Pancreas (tissue), 10 donors: ENCODE data around the gene ABI2. TPM values are rescaled to one million over a fixed set of nuclear protein-coding genes. Genes with fewer than 3 reads are reported as not detected.

Experiments
- ATAC-seq, 4 donors: fragments of 200-7000 bp; cut with Tn5 transposase; one replicate each; pipeline versions ENCODE4 v1.8.0 to v1.9.1; 2020; ENCODE audit warnings: mild to moderate bottlenecking in 4 of 4, moderate library complexity in 4 of 4
- DNase-seq, 6 donors: peaks; one replicate each; pipeline ENCODE4 v3.0.0-alpha.2; 2020
- FAIRE-seq: peaks from 2 replicates; lab custom pipeline; 2012; peaks lifted over from hg19 to GRCh38; lab: Jason Lieb, UNC
- H3K27ac ChIP-seq, 4 donors: fragments of 200-600 bp; sonication (generic); 1 replicate in 3 of 4; 2 replicates in 1 of 4; pipeline versions ENCODE4 v1.5.0 to v1.8.0; 2020
- H3K27me3 ChIP-seq, 4 donors: fragments of 200-600 bp; one replicate each; pipeline ENCODE4 v1.8.0; 2021
- H3K36me3 ChIP-seq, 3 donors: fragments of 200-600 bp; sonication (generic) in 1 of 3; one replicate each; pipeline versions ENCODE4 v1.5.0 to v1.8.0; 2020 to 2021
- H3K4me1 ChIP-seq, 3 donors: fragments of 200-600 bp; one replicate each; pipeline ENCODE4 v1.8.0; 2021
- H3K4me3 ChIP-seq, 4 donors: fragments of 200-600 bp; sonication (generic) in 2 of 4; one replicate each; pipeline versions ENCODE4 v1.5.0 to v1.8.0; 2020 to 2021
- H3K9me3 ChIP-seq, 4 donors: fragments of 200-600 bp; one replicate each; pipeline ENCODE4 v1.8.0; 2021
- CTCF ChIP-seq, 4 donors: fragments of 200-600 bp; sonication (generic) in 3 of 4; IDR thresholded peaks; one replicate each; pipeline versions ENCODE4 v1.5.0 to v1.8.0; 2021; ENCODE audit warnings: antibody characterized with exemption in 4 of 4
- WGBS, 2 donors: extraction: QIAGEN DNeasy Blood & Tissue Kit; methylation state at CpG; one replicate each; pipeline ENCODE4 v1.1.7; 2013; 5-methylcytosine and 5-hydroxymethylcytosine counted together
- intact Hi-C, 3 donors: fragments of 100-400 bp; cut with DNase I; formaldehyde crosslinking; loops; one replicate each; pipeline versions ENCODE4 v1.11.1 to v1.14.2; 2022
- polyA plus RNA-seq, 2 donors: library from polyadenylated mRNA; stranded (reverse); fragments of 200-250 nt; gene quantifications; one replicate each; pipeline ENCODE4 v1.2.3, GENCODE V29; 2013
- total RNA-seq, 6 donors: library from RNA; stranded (reverse); fragmentation: NEBNext Ultra II Directional in 4 of 6; extraction: Animal tissue kit (Norgen Biotek cat#: 25700) in 4 of 6; gene quantifications; one replicate each; pipeline versions ENCODE4 v1.2.1 to v1.2.4, GENCODE V29; 2021 to 2023
- donor health status: healthy with polysubstance abuse.
- donor health status: DM: no; HTN: no; CAD: no; lungs with moderate emphysema.
- donor health status: DM: no; HTN: no; CAD: no.
- donor health status: control.
- donor health status: control.
- donor health status: Bipolar disorder and iron deficiency.
- donor health status: DM: yes; HTN: yes; CAD: no.
- donor health status: DM: no; HTN: no; CAD: no.
- donor health status: DM: no; HTN: no; CAD: no.
- donor health status: DM: yes; HTN: yes; CAD: no.

ABI2 gene
- total and polyA plus RNA-seq, 8 donors: 4.9 to 27.9 (median 12.7) TPM

- intact Hi-C loops: no loop called here
- no peak for TF ChIP-seq CTCF (IDR thresholded peaks at IDR 0.05)
Measured at GRCh38 chr2:203347375-203347774, 19.2 kb downstream of the ABI2 start.

GRCh38 chr2:203352604-203353255, 24.5 kb downstream of the ABI2 start:
- peaks cover 0 to 3% (median 0%) of the 10 kb centered on the region in 4 donors for H3K9me3 ChIP-seq
- FAIRE-seq: peak; percentile 13
- intact Hi-C loops: no loop called here

More at GRCh38 chr2:203347375-203347774, 19.2 kb downstream of the ABI2 start:
- H3K27ac ChIP-seq: no peak overlapping the region
- H3K27me3 ChIP-seq: no peaks in the 10 kb centered on the region
- no peak for DNase-seq
- H3K36me3 ChIP-seq: no peaks in the 10 kb centered on the region
- ATAC-seq: no peak
- H3K4me1 ChIP-seq: no peaks in the 10 kb centered on the region
- FAIRE-seq: no peak
- H3K9me3 ChIP-seq: peaks cover 0 to under 1% (median 0%) of the 10 kb centered on the region in 4 donors
- 52 to 63% methylated on average over 4 of the region's 4 CpGs for WGBS, 2 donors
- no peak overlapping the region for H3K4me3 ChIP-seq

DNA sequence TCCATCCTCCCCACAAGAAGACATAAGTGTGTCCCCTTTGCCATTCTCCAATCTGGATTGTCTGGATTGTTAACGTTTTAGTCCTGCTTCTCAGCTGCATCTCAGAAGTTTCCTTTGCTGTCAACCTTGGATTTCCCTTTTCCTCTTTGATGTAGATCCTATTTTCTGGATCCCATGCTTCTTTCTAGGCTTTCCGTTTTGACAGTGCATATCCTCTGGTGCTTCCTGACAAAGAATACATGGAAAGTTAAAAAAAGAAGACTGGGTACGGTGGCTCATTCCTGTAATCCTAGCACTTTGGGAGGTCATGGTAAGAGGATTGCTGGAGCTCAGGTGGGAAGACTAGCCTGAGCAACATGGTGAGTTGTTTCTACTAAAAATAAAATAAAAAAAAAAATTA, 26.8 kb downstream of the ABI2 start:
- 83 to 89% methylated on average over 3 of the region's 3 CpGs for WGBS, 2 donors
- intact Hi-C loops: no loop called here
- Histone ChIP-seq H3K4me1 (no peaks in the 10 kb centered on the region), H3K36me3 (no peaks in the 10 kb centered on the region), H3K27me3 (no peaks in the 10 kb centered on the region), H3K27ac (no peak overlapping the region), H3K4me3 (no peak overlapping the region), H3K9me3 (peaks cover 0 to 3% (median 0%) of the 10 kb centered on the region in 4 donors)
- ATAC-seq: no peak
- no peak for TF ChIP-seq CTCF (IDR thresholded peaks at IDR 0.05)
- no peak for FAIRE-seq
- DNase-seq: no peak

More at GRCh38 chr2:203352604-203353255, 24.5 kb downstream of the ABI2 start:
- Histone ChIP-seq H3K4me1 (no peaks in the 10 kb centered on the region), H3K27ac (no peak overlapping the region), H3K4me3 (no peak overlapping the region), H3K27me3 (no peaks in the 10 kb centered on the region), H3K36me3 (no peaks in the 10 kb centered on the region)
- ATAC-seq (peak in 1 of 4 donors; percentile 66), DNase-seq (no peak)
- no peak for TF ChIP-seq CTCF (IDR thresholded peaks at IDR 0.05)
- 87 to 89% methylated on average over 5 of the region's 5 CpGs for WGBS, 2 donors

DNA sequence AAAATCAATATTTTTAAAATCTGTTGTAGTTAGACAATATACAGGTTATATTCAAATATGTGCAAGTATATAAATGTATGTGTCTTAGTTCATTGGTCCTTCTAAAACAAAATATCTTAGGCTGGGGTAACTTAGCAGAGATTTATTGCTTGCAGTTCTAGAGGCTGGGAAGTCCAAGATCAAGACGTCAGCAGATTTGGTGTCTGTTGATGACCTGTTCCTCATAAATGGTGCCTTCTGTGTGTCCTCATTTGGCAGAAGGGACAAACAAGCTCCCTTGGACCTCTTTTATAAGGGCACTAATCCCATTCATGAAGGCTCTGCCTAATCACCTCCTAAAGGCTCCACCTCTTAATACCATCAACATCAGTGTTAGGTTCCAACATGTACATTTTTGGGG, 31.3 kb downstream of the ABI2 start:
- intact Hi-C loops: no loop called here
- FAIRE-seq (no peak), ATAC-seq (no peak), DNase-seq (no peak)
- Histone ChIP-seq H3K27ac (no peak overlapping the region), H3K9me3 (no peaks in the 10 kb centered on the region), H3K27me3 (no peaks in the 10 kb centered on the region), H3K36me3 (no peaks in the 10 kb centered on the region), H3K4me1 (no peaks in the 10 kb centered on the region), H3K4me3 (no peak overlapping the region)
- WGBS, 2 donors: 88 to 98% methylated on average over 1 of the region's 1 CpG
- TF ChIP-seq CTCF (IDR thresholded peaks at IDR 0.05): no peak

DNA sequence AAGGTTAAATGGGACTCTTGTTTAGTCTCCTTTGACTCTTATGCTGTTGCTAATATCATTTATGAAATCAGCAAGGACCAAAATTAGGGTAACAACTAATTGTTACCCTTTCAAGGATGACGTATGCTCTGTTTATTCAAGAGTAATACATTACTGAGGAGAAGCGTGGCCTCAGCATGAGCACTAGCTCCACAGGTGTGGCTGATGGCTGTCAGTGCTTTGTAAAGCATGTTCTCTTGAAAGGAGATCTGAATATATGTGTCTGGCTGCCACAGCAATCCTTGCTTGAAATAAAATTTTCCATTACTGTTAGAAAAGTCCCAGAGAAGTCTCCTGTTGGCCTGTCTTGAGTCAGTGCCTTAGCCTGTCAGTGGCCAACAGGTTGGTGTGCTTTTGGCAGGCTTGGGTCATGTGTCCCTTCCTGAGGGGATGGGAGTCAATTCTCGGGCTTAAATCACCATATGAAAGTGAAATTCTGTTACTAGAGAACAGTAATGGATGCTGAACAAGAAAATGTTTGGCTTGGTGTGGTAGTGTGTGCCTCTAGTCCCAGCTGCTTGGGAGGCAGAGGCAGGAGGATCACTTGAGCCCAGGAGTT, 32.7 kb downstream of the ABI2 start:
- FAIRE-seq: no peak
- Histone ChIP-seq H3K4me3 (no peak overlapping the region), H3K9me3 (no peaks in the 10 kb centered on the region), H3K4me1 (no peaks in the 10 kb centered on the region), H3K27me3 (no peaks in the 10 kb centered on the region), H3K27ac (no peak overlapping the region), H3K36me3 (no peaks in the 10 kb centered on the region)
- 59 to 63% methylated on average over 3 of the region's 3 CpGs for WGBS, 2 donors
- no peak for TF ChIP-seq CTCF (IDR thresholded peaks at IDR 0.05)
- no peak for DNase-seq
- intact Hi-C loops: no loop called here
- no peak for ATAC-seq
